Liver (tissue), 9 donors: ENCODE measurements around the gene PLG. TPM values are rescaled to one million over a fixed set of nuclear protein-coding genes. Genes with fewer than 3 reads are reported as not detected.

ENCODE experiments used
- DNase-seq: peaks from one replicate; pipeline ENCODE4 v3.0.0-alpha.2; 2017; ENCODE audit warnings: low spot score
- H3K27ac ChIP-seq, 2 donors: one replicate each; pipeline ENCODE4 v1.7.0; 2013; ENCODE audit warnings: inconsistent platforms in 2 of 2, low read length in 2 of 2, control low read depth in 1 of 2, low read depth in 1 of 2, mild to moderate bottlenecking in 1 of 2
- H3K27me3 ChIP-seq, 4 donors: one replicate each; pipeline versions ENCODE4 v1.6.1 to v1.7.0; 2013; ENCODE audit warnings: low read length in 3 of 4, inconsistent platforms in 1 of 4, mild to moderate bottlenecking in 1 of 4, moderate library complexity in 1 of 4; ENCODE audit not compliant: control insufficient read depth in 4 of 4, insufficient read depth in 4 of 4
- H3K36me3 ChIP-seq, 4 donors: one replicate each; pipeline versions ENCODE4 v1.6.1 to v1.7.0; 2013; ENCODE audit warnings: low read length in 3 of 4, mild to moderate bottlenecking in 3 of 4, low read depth in 1 of 4, moderate library complexity in 1 of 4; ENCODE audit not compliant: control insufficient read depth in 4 of 4, insufficient read depth in 3 of 4
- H3K4me1 ChIP-seq, 4 donors: one replicate each; pipeline versions ENCODE4 v1.6.1 to v1.7.0; 2013; ENCODE audit warnings: low read length in 3 of 4, mild to moderate bottlenecking in 3 of 4, moderate library complexity in 1 of 4; ENCODE audit not compliant: control insufficient read depth in 4 of 4, insufficient read depth in 4 of 4
- H3K4me3 ChIP-seq, 3 donors: one replicate each; pipeline versions ENCODE4 v1.6.1 to v1.7.0; 2013; ENCODE audit warnings: low read length in 3 of 3, control low read depth in 1 of 3, low read depth in 1 of 3, mild to moderate bottlenecking in 1 of 3
- H3K9ac ChIP-seq, 2 donors: one replicate each; pipeline ENCODE4 v1.7.0; 2013; ENCODE audit warnings: low read length in 2 of 2, mild to moderate bottlenecking in 2 of 2, moderate library complexity in 2 of 2, control low read depth in 1 of 2, low read depth in 1 of 2
- H3K9me3 ChIP-seq, 4 donors: one replicate each; pipeline versions ENCODE4 v1.6.1 to v1.7.0; 2013; ENCODE audit warnings: low read length in 3 of 4; ENCODE audit not compliant: control insufficient read depth in 4 of 4
- EGR1 ChIP-seq, 2 donors: IDR thresholded peaks; 2 replicates each; pipeline ENCODE4 v1.6.1; 2016 to 2018; ENCODE audit warnings: antibody characterized with exemption in 2 of 2, low read depth in 2 of 2
- FOXA2 ChIP-seq: IDR thresholded peaks from 2 replicates; pipeline ENCODE4 v1.6.1; 2016; ENCODE audit warnings: antibody characterized with exemption
- GABPA ChIP-seq, 2 donors: IDR thresholded peaks in 1 of 2; conservative IDR thresholded peaks in 1 of 2; 2 replicates each; pipeline ENCODE4 v1.6.1; 2016; ENCODE audit warnings: antibody characterized with exemption in 2 of 2, mild to moderate bottlenecking in 1 of 2, moderate library complexity in 1 of 2
- HNF4G ChIP-seq: IDR thresholded peaks from 2 replicates; pipeline ENCODE4 v1.6.1; 2016; ENCODE audit warnings: antibody characterized with exemption
- JUND ChIP-seq, 2 donors: IDR thresholded peaks; 2 replicates each; pipeline ENCODE4 v1.6.1; 2016; ENCODE audit warnings: antibody characterized with exemption in 2 of 2
- NR2F2 ChIP-seq: IDR thresholded peaks from 2 replicates; pipeline ENCODE4 v1.6.1; 2016; ENCODE audit warnings: antibody characterized with exemption
- RAD21 ChIP-seq, 2 donors: IDR thresholded peaks; 2 replicates each; pipeline ENCODE4 v1.6.1; 2016; ENCODE audit warnings: antibody characterized with exemption in 2 of 2, mild to moderate bottlenecking in 2 of 2
- RXRA ChIP-seq, 2 donors: IDR thresholded peaks; 2 replicates each; pipeline ENCODE4 v1.6.1; 2017 to 2018; ENCODE audit warnings: antibody characterized with exemption in 2 of 2, mild to moderate bottlenecking in 1 of 2
- SP1 ChIP-seq: IDR thresholded peaks from 2 replicates; pipeline ENCODE4 v1.6.1; 2018; ENCODE audit warnings: antibody characterized with exemption, mild to moderate bottlenecking
- TAF1 ChIP-seq: conservative IDR thresholded peaks from 2 replicates; pipeline ENCODE4 v1.6.1; 2016; ENCODE audit warnings: antibody characterized with exemption, mild to moderate bottlenecking
- YY1 ChIP-seq: IDR thresholded peaks from 2 replicates; pipeline ENCODE4 v1.6.1; 2016; ENCODE audit warnings: antibody characterized with exemption, mild to moderate bottlenecking
- WGBS: extraction: QIAGEN DNeasy Blood & Tissue Kit; methylation state at CpG from one replicate; pipeline ENCODE4 v1.1.7; 2013; 5-methylcytosine and 5-hydroxymethylcytosine counted together
- polyA plus RNA-seq, 2 donors: library from polyadenylated mRNA; stranded (reverse) in 1 of 2; unstranded in 1 of 2; fragments of 200-250 nt in 1 of 2; fragments of >200 nt in 1 of 2; fragmentation: Nextera tagmentation in 1 of 2; extraction: Ambion mirVana in 1 of 2; gene quantifications; one replicate each; pipeline versions ENCODE4 v1.2.1 to v1.2.3, GENCODE V29; 2013 to 2015
- total RNA-seq, 2 donors: library from RNA; depleted of rRNA; stranded (reverse); fragments of >200 nt; gene quantifications; one replicate each; pipeline ENCODE4 v1.2.3, GENCODE V29; 2014
- TF ChIP-seq, protein P1 (sequence below): IDR thresholded peaks from 2 replicates; pipeline ENCODE4 v1.6.1; 2016; ENCODE audit warnings: antibody characterized with exemption
- TF ChIP-seq, protein P2 (sequence below): IDR thresholded peaks from 2 replicates; pipeline ENCODE4 v1.6.1; 2016; ENCODE audit warnings: antibody characterized with exemption, mild to moderate bottlenecking
- TF ChIP-seq, protein P3 (sequence below): IDR thresholded peaks from 2 replicates; pipeline ENCODE4 v1.6.1; 2016; ENCODE audit warnings: antibody characterized with exemption
- TF ChIP-seq, protein P4 (sequence below): IDR thresholded peaks from 2 replicates; pipeline ENCODE4 v1.6.1; 2016; ENCODE audit warnings: antibody characterized with exemption
- TF ChIP-seq, protein P5 (sequence below): fragments of 150-350 bp; IDR thresholded peaks from 2 replicates; pipeline ENCODE4 v1.5.1; 2017; ENCODE audit warnings: improper control_type of control experiment, low read depth, low read length; ENCODE audit not compliant: missing input control
- donor health status: healthy.
- donor health status: healthy.
- donor health status: healthy.
- donor health status: healthy.
- donor health status: healthy.

The PLG gene
- total and polyA plus RNA-seq, 4 donors = 880 to 1,797 (median 1,257) TPM

DNA sequence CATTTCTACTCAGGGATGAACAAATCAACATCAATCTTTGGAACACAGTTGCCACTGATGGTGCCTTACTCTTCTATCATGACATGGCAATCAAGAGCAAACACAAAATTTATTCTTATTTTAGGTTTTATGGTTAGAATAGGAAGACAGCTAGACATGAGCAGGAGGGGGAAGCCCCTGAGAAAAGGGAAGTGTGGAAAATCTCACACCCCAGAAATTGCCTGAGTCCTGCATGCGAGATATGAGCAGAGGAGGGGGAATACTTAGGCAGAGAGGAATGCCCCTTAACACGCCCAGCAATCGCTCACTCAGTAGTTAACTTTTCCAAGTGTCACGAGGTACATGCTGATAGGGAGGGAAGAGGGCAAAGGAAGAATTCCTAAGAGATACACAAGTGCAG lies 79.3 kb downstream of the PLG start:
- no peak for DNase-seq
- Histone ChIP-seq H3K9me3 (no peaks in the 10 kb centered on the region), H3K4me3 (no peak overlapping the region), H3K27ac (no peak overlapping the region), H3K36me3 (no peaks in the 10 kb centered on the region), H3K27me3 (no peaks in the 10 kb centered on the region), H3K4me1 (no peaks in the 10 kb centered on the region), H3K9ac (no peak overlapping the region)
- WGBS = 76% methylated on average over 4 of the region's 4 CpGs
- TF ChIP-seq SP1 (no peak), FOXA2 (no peak), NR2F2 (no peak), JUND (IDR thresholded peaks at IDR 0.05) (no peak), GABPA (IDR thresholded peaks at IDR 0.05 in 1 of 2, conservative IDR thresholded peaks at IDR 0.05 in 1 of 2) (no peak)
- TF ChIP-seq, protein P1, sequence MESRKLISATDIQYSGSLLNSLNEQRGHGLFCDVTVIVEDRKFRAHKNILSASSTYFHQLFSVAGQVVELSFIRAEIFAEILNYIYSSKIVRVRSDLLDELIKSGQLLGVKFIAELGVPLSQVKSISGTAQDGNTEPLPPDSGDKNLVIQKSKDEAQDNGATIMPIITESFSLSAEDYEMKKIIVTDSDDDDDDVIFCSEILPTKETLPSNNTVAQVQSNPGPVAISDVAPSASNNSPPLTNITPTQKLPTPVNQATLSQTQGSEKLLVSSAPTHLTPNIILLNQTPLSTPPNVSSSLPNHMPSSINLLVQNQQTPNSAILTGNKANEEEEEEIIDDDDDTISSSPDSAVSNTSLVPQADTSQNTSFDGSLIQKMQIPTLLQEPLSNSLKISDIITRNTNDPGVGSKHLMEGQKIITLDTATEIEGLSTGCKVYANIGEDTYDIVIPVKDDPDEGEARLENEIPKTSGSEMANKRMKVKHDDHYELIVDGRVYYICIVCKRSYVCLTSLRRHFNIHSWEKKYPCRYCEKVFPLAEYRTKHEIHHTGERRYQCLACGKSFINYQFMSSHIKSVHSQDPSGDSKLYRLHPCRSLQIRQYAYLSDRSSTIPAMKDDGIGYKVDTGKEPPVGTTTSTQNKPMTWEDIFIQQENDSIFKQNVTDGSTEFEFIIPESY = no peak
- TF ChIP-seq, protein P2, sequence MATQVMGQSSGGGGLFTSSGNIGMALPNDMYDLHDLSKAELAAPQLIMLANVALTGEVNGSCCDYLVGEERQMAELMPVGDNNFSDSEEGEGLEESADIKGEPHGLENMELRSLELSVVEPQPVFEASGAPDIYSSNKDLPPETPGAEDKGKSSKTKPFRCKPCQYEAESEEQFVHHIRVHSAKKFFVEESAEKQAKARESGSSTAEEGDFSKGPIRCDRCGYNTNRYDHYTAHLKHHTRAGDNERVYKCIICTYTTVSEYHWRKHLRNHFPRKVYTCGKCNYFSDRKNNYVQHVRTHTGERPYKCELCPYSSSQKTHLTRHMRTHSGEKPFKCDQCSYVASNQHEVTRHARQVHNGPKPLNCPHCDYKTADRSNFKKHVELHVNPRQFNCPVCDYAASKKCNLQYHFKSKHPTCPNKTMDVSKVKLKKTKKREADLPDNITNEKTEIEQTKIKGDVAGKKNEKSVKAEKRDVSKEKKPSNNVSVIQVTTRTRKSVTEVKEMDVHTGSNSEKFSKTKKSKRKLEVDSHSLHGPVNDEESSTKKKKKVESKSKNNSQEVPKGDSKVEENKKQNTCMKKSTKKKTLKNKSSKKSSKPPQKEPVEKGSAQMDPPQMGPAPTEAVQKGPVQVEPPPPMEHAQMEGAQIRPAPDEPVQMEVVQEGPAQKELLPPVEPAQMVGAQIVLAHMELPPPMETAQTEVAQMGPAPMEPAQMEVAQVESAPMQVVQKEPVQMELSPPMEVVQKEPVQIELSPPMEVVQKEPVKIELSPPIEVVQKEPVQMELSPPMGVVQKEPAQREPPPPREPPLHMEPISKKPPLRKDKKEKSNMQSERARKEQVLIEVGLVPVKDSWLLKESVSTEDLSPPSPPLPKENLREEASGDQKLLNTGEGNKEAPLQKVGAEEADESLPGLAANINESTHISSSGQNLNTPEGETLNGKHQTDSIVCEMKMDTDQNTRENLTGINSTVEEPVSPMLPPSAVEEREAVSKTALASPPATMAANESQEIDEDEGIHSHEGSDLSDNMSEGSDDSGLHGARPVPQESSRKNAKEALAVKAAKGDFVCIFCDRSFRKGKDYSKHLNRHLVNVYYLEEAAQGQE = no peak
- TF ChIP-seq, protein P3, sequence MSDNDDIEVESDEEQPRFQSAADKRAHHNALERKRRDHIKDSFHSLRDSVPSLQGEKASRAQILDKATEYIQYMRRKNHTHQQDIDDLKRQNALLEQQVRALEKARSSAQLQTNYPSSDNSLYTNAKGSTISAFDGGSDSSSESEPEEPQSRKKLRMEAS = no peak

DNA sequence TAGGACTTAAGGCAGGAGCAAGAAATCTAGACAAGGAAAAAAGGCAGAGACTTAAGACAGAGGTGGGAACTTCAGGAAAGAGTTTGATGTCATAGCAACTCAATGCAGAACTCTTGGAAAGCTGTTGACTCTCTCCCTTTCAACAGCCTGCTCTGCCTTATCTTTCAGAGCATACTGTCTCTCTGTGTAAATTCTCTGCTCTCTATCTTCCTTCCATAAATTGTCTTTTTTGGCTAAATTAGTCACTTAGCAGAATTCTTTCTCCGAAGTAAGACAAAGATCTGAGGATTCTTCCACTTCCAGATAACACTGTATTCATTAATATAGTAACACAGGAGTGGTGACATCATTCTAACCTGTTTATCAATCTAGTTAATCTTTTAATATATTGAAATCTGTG lies 80.2 kb downstream of the PLG start:
- no peak for DNase-seq
- Histone ChIP-seq H3K9me3 (no peaks in the 10 kb centered on the region), H3K9ac (no peak overlapping the region), H3K36me3 (no peaks in the 10 kb centered on the region), H3K27me3 (no peaks in the 10 kb centered on the region), H3K4me1 (no peaks in the 10 kb centered on the region), H3K27ac (no peak overlapping the region), H3K4me3 (no peak overlapping the region)
- TF ChIP-seq, protein P4, sequence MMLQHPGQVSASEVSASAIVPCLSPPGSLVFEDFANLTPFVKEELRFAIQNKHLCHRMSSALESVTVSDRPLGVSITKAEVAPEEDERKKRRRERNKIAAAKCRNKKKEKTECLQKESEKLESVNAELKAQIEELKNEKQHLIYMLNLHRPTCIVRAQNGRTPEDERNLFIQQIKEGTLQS = no peak
- TF ChIP-seq, protein P3 = no peak
- TF ChIP-seq SP1 (no peak), YY1 (no peak), RAD21 (IDR thresholded peaks at IDR 0.05) (no peak), JUND (IDR thresholded peaks at IDR 0.05) (no peak), RXRA (IDR thresholded peaks at IDR 0.05) (no peak), FOXA2 (no peak), TAF1 (no peak), EGR1 (IDR thresholded peaks at IDR 0.05; ENCODE audit: low read depth in 2 of 2) (no peak), HNF4G (no peak)
- TF ChIP-seq, protein P5, sequence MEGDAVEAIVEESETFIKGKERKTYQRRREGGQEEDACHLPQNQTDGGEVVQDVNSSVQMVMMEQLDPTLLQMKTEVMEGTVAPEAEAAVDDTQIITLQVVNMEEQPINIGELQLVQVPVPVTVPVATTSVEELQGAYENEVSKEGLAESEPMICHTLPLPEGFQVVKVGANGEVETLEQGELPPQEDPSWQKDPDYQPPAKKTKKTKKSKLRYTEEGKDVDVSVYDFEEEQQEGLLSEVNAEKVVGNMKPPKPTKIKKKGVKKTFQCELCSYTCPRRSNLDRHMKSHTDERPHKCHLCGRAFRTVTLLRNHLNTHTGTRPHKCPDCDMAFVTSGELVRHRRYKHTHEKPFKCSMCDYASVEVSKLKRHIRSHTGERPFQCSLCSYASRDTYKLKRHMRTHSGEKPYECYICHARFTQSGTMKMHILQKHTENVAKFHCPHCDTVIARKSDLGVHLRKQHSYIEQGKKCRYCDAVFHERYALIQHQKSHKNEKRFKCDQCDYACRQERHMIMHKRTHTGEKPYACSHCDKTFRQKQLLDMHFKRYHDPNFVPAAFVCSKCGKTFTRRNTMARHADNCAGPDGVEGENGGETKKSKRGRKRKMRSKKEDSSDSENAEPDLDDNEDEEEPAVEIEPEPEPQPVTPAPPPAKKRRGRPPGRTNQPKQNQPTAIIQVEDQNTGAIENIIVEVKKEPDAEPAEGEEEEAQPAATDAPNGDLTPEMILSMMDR = no peak
- TF ChIP-seq, protein P2 = no peak
- 72% methylated on average over 1 of the region's 1 CpG for WGBS
